ENCODE data around the gene ELOA2. TPM values are rescaled to one million over a fixed set of nuclear protein-coding genes. Genes with fewer than 3 reads are reported as not detected.

ELOA2 gene
- total RNA-seq, 1 experiment from 2014 or later = not detected

Other genes with a start within 250 kb of the ELOA2 start
- 30.6 TPM for gene PIAS2, start 118.1 kb downstream of the ELOA2 start, total RNA-seq (2021; ENCODE audit: unreplicated experiment)
- gene KATNAL2, start 118.0 kb downstream of the ELOA2 start, total RNA-seq (2021; ENCODE audit: unreplicated experiment) = 2.6 TPM
- gene HDHD2, start 114.9 kb upstream of the ELOA2 start, total RNA-seq (2021; ENCODE audit: unreplicated experiment) = 24.6 TPM
- 8.5 TPM for gene IER3IP1, start 140.7 kb upstream of the ELOA2 start, total RNA-seq (2021; ENCODE audit: unreplicated experiment)
- gene SKOR2, start 216.0 kb upstream of the ELOA2 start, total RNA-seq (2021; ENCODE audit: unreplicated experiment) = not detected